Liver (tissue), 9 donors: ENCODE data around the gene KLK12. TPM values are rescaled to one million over a fixed set of nuclear protein-coding genes. Genes with fewer than 3 reads are reported as not detected.

Source experiments
- DNase-seq: peaks from one replicate; pipeline ENCODE4 v3.0.0-alpha.2; 2017; ENCODE audit warnings: low spot score
- H3K27ac ChIP-seq, 2 donors: one replicate each; pipeline ENCODE4 v1.7.0; 2013; ENCODE audit warnings: inconsistent platforms in 2 of 2, low read length in 2 of 2, control low read depth in 1 of 2, low read depth in 1 of 2, mild to moderate bottlenecking in 1 of 2
- H3K27me3 ChIP-seq, 4 donors: one replicate each; pipeline versions ENCODE4 v1.6.1 to v1.7.0; 2013; ENCODE audit warnings: low read length in 3 of 4, inconsistent platforms in 1 of 4, mild to moderate bottlenecking in 1 of 4, moderate library complexity in 1 of 4; ENCODE audit not compliant: control insufficient read depth in 4 of 4, insufficient read depth in 4 of 4
- H3K36me3 ChIP-seq, 4 donors: one replicate each; pipeline versions ENCODE4 v1.6.1 to v1.7.0; 2013; ENCODE audit warnings: low read length in 3 of 4, mild to moderate bottlenecking in 3 of 4, low read depth in 1 of 4, moderate library complexity in 1 of 4; ENCODE audit not compliant: control insufficient read depth in 4 of 4, insufficient read depth in 3 of 4
- H3K4me1 ChIP-seq, 4 donors: one replicate each; pipeline versions ENCODE4 v1.6.1 to v1.7.0; 2013; ENCODE audit warnings: low read length in 3 of 4, mild to moderate bottlenecking in 3 of 4, moderate library complexity in 1 of 4; ENCODE audit not compliant: control insufficient read depth in 4 of 4, insufficient read depth in 4 of 4
- H3K4me3 ChIP-seq, 3 donors: one replicate each; pipeline versions ENCODE4 v1.6.1 to v1.7.0; 2013; ENCODE audit warnings: low read length in 3 of 3, control low read depth in 1 of 3, low read depth in 1 of 3, mild to moderate bottlenecking in 1 of 3
- H3K9ac ChIP-seq, 2 donors: one replicate each; pipeline ENCODE4 v1.7.0; 2013; ENCODE audit warnings: low read length in 2 of 2, mild to moderate bottlenecking in 2 of 2, moderate library complexity in 2 of 2, control low read depth in 1 of 2, low read depth in 1 of 2
- H3K9me3 ChIP-seq, 4 donors: one replicate each; pipeline versions ENCODE4 v1.6.1 to v1.7.0; 2013; ENCODE audit warnings: low read length in 3 of 4; ENCODE audit not compliant: control insufficient read depth in 4 of 4
- EGR1 ChIP-seq, 2 donors: IDR thresholded peaks; 2 replicates each; pipeline ENCODE4 v1.6.1; 2016 to 2018; ENCODE audit warnings: antibody characterized with exemption in 2 of 2, low read depth in 2 of 2
- FOXA1 ChIP-seq: IDR thresholded peaks from 2 replicates; pipeline ENCODE4 v1.6.1; 2016; ENCODE audit warnings: antibody characterized with exemption
- FOXA2 ChIP-seq: IDR thresholded peaks from 2 replicates; pipeline ENCODE4 v1.6.1; 2016; ENCODE audit warnings: antibody characterized with exemption
- GABPA ChIP-seq, 2 donors: IDR thresholded peaks in 1 of 2; conservative IDR thresholded peaks in 1 of 2; 2 replicates each; pipeline ENCODE4 v1.6.1; 2016; ENCODE audit warnings: antibody characterized with exemption in 2 of 2, mild to moderate bottlenecking in 1 of 2, moderate library complexity in 1 of 2
- HNF4A ChIP-seq, 2 donors: conservative IDR thresholded peaks; 2 replicates each; pipeline ENCODE4 v1.6.1; 2016; ENCODE audit warnings: antibody characterized with exemption in 2 of 2, mild to moderate bottlenecking in 2 of 2
- HNF4G ChIP-seq: IDR thresholded peaks from 2 replicates; pipeline ENCODE4 v1.6.1; 2016; ENCODE audit warnings: antibody characterized with exemption
- JUND ChIP-seq, 2 donors: IDR thresholded peaks; 2 replicates each; pipeline ENCODE4 v1.6.1; 2016; ENCODE audit warnings: antibody characterized with exemption in 2 of 2
- NR2F2 ChIP-seq: IDR thresholded peaks from 2 replicates; pipeline ENCODE4 v1.6.1; 2016; ENCODE audit warnings: antibody characterized with exemption
- RAD21 ChIP-seq, 2 donors: IDR thresholded peaks; 2 replicates each; pipeline ENCODE4 v1.6.1; 2016; ENCODE audit warnings: antibody characterized with exemption in 2 of 2, mild to moderate bottlenecking in 2 of 2
- REST ChIP-seq: IDR thresholded peaks from 2 replicates; pipeline ENCODE4 v1.6.1; 2016; ENCODE audit warnings: antibody characterized with exemption, mild to moderate bottlenecking
- RXRA ChIP-seq, 2 donors: IDR thresholded peaks; 2 replicates each; pipeline ENCODE4 v1.6.1; 2017 to 2018; ENCODE audit warnings: antibody characterized with exemption in 2 of 2, mild to moderate bottlenecking in 1 of 2
- SP1 ChIP-seq: IDR thresholded peaks from 2 replicates; pipeline ENCODE4 v1.6.1; 2018; ENCODE audit warnings: antibody characterized with exemption, mild to moderate bottlenecking
- TAF1 ChIP-seq: conservative IDR thresholded peaks from 2 replicates; pipeline ENCODE4 v1.6.1; 2016; ENCODE audit warnings: antibody characterized with exemption, mild to moderate bottlenecking
- YY1 ChIP-seq: IDR thresholded peaks from 2 replicates; pipeline ENCODE4 v1.6.1; 2016; ENCODE audit warnings: antibody characterized with exemption, mild to moderate bottlenecking
- ZBTB33 ChIP-seq: IDR thresholded peaks from 2 replicates; pipeline ENCODE4 v1.6.1; 2016; ENCODE audit warnings: antibody characterized with exemption
- WGBS: extraction: QIAGEN DNeasy Blood & Tissue Kit; methylation state at CpG from one replicate; pipeline ENCODE4 v1.1.7; 2013; 5-methylcytosine and 5-hydroxymethylcytosine counted together
- polyA plus RNA-seq, 2 donors: library from polyadenylated mRNA; stranded (reverse) in 1 of 2; unstranded in 1 of 2; fragments of 200-250 nt in 1 of 2; fragments of >200 nt in 1 of 2; fragmentation: Nextera tagmentation in 1 of 2; extraction: Ambion mirVana in 1 of 2; gene quantifications; one replicate each; pipeline versions ENCODE4 v1.2.1 to v1.2.3, GENCODE V29; 2013 to 2015
- total RNA-seq, 2 donors: library from RNA; depleted of rRNA; stranded (reverse); fragments of >200 nt; gene quantifications; one replicate each; pipeline ENCODE4 v1.2.3, GENCODE V29; 2014
- TF ChIP-seq, protein P1 (sequence below): IDR thresholded peaks from 2 replicates; pipeline ENCODE4 v1.6.1; 2016; ENCODE audit warnings: antibody characterized with exemption
- TF ChIP-seq, protein P2 (sequence below): fragments of 150-350 bp; IDR thresholded peaks from 2 replicates; pipeline ENCODE4 v1.5.1; 2017; ENCODE audit warnings: improper control_type of control experiment, low read depth, low read length; ENCODE audit not compliant: missing input control
- TF ChIP-seq, protein P3 (sequence below): IDR thresholded peaks from 2 replicates; pipeline ENCODE4 v1.6.1; 2016; ENCODE audit warnings: antibody characterized with exemption
- donor health status: healthy.
- donor health status: healthy.
- donor health status: healthy.
- donor health status: healthy.
- donor health status: healthy.

Gene KLK12
- total and polyA plus RNA-seq, 4 donors, result not detected

GRCh38 chr19:51019544-51019925, 15.3 kb downstream of the KLK12 start, which contains the start of gene KLK10:
TSS of gene KLK10 (minus strand) at chr19:51019709. CDS start at chr19:51019130, 579 bp downstream.
- no peak within 1 kb of the TSS for H3K27ac ChIP-seq
- H3K4me1 ChIP-seq, result peaks cover 0 to 13% (median 5%) of the 10 kb centered on the region in 4 donors
- no peaks in the 10 kb centered on the region for H3K9me3 ChIP-seq
- TF ChIP-seq, protein P1, sequence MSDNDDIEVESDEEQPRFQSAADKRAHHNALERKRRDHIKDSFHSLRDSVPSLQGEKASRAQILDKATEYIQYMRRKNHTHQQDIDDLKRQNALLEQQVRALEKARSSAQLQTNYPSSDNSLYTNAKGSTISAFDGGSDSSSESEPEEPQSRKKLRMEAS, result no peak
- TF ChIP-seq RAD21 (IDR thresholded peaks at IDR 0.05), result no peak
- TF ChIP-seq NR2F2, result no peak
- no peak for TF ChIP-seq RXRA (IDR thresholded peaks at IDR 0.05)
- TF ChIP-seq GABPA (IDR thresholded peaks at IDR 0.05 in 1 of 2, conservative IDR thresholded peaks at IDR 0.05 in 1 of 2), result no peak
- TF ChIP-seq, protein P2, sequence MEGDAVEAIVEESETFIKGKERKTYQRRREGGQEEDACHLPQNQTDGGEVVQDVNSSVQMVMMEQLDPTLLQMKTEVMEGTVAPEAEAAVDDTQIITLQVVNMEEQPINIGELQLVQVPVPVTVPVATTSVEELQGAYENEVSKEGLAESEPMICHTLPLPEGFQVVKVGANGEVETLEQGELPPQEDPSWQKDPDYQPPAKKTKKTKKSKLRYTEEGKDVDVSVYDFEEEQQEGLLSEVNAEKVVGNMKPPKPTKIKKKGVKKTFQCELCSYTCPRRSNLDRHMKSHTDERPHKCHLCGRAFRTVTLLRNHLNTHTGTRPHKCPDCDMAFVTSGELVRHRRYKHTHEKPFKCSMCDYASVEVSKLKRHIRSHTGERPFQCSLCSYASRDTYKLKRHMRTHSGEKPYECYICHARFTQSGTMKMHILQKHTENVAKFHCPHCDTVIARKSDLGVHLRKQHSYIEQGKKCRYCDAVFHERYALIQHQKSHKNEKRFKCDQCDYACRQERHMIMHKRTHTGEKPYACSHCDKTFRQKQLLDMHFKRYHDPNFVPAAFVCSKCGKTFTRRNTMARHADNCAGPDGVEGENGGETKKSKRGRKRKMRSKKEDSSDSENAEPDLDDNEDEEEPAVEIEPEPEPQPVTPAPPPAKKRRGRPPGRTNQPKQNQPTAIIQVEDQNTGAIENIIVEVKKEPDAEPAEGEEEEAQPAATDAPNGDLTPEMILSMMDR, result no peak
- TF ChIP-seq HNF4A (conservative IDR thresholded peaks at IDR 0.05), result no peak
- no peak for TF ChIP-seq SP1
- TF ChIP-seq YY1, result no peak
- TF ChIP-seq, protein P3, sequence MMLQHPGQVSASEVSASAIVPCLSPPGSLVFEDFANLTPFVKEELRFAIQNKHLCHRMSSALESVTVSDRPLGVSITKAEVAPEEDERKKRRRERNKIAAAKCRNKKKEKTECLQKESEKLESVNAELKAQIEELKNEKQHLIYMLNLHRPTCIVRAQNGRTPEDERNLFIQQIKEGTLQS, result no peak
- TF ChIP-seq FOXA2, result no peak
- TF ChIP-seq TAF1, result no peak
- TF ChIP-seq JUND (IDR thresholded peaks at IDR 0.05), result no peak
- TF ChIP-seq EGR1 (IDR thresholded peaks at IDR 0.05; ENCODE audit: low read depth in 2 of 2), result no peak
- TF ChIP-seq HNF4G, result no peak
- TF ChIP-seq FOXA1, result no peak
- no peak for TF ChIP-seq REST
- no peak for TF ChIP-seq ZBTB33
- WGBS, result 5% methylated on average over 14 of the region's 14 CpGs
- H3K9ac ChIP-seq, result no peak within 1 kb of the TSS
- H3K36me3 ChIP-seq, result no peaks in the 10 kb centered on the region
- H3K27me3 ChIP-seq, result peaks cover 0 to 8% (median 3%) of the 10 kb centered on the region in 4 donors
- DNase-seq, result no peak
- peak within 1 kb of the TSS in 1 of 3 donors; percentile 27 for H3K4me3 ChIP-seq
